ENCODE data around the gene SETBP1.

SETBP1 gene

DNA sequence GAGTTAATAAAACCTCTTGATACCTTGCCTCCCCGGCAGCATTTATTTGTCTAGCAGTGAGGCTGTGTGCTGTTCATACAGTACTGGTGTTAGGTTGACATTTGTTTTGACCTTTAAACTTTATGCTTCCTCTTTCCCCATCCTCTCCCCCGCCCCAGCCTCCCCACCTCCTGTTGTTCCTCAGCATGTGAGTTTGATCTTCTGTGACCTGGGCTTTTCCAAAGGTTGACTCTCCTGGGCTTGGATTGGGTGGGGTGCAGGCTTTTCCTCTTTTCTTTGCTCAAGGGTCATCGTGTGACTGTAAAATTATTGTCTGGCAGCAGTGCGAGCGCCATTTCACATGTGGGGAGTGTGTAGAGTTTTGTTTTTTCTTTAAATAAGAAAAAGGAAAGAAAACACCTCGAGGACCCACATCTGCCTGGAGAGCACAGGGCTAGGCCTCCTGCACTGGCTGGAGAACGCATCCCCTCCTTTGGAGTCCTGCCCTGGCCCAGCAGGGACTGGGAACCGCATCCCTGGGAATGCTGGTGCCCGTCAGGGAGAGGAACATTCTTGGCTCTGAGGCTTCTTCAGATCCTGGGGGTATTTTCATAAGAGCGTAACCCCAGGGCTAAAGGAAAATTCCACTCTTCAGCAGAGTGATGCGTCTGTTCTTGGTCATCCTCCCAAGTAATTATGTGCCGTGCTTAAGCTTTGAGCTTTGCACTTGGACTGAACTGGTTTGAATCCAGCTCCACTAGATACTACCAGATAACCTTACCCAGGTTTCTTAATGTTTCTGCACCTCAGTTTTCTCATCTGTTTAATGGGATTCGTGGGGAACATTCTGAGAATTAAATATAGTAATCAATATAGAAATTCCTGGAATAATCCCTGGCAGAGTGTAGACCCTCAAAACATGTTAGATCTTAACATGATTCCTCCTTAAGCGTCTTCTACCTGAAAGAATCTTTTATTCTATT is 91.5 kb downstream of the SETBP1 start:
- Histone ChIP-seq H3K9ac (ENCODE audit: low read length) (no peak overlapping the region), H3K36me3 (ENCODE audit: control insufficient read depth, low read depth, low read length) (no peaks in the 10 kb centered on the region), H3K4me3 (ENCODE audit: low read length) (no peak overlapping the region), H3K27me3 (ENCODE audit: control insufficient read depth, insufficient read depth, low read length) (no peaks in the 10 kb centered on the region), H3K9me3 (ENCODE audit: control insufficient read depth, low read depth, low read length) (no peaks in the 10 kb centered on the region), H3K27ac (ENCODE audit: low read length) (no peak overlapping the region), H3K4me1 (ENCODE audit: control insufficient read depth, low read depth, low read length) (peaks cover 3% of the 10 kb centered on the region)

DNA sequence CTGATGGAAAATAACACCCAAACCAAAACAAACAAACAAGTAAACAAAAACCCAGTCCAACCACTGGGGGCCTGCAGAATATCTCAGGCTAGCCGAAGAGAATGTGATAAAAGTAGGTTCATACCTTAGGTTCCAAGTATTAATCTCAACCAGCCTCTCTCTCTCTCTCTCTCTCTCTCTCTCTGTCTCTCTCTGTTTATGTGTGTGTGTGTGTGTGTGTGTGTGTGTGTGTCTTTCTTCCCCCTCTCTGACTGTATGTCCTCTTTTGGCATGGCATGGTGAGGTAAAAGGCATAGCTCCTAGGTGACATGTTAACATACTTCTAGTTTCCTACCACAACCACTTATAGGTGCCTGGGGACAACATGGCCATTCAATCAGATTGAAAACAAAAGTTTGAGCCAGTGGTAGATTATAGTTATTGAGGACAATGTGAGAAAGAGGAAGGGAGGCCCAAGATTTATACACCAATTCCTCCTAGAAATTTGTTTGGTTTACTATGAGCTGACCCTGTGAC is 93.0 kb downstream of the SETBP1 start:
- Histone ChIP-seq H3K4me1 (ENCODE audit: control insufficient read depth, low read depth, low read length) (peaks cover 5% of the 10 kb centered on the region), H3K27ac (ENCODE audit: low read length) (no peak overlapping the region), H3K27me3 (ENCODE audit: control insufficient read depth, insufficient read depth, low read length) (no peaks in the 10 kb centered on the region), H3K4me3 (ENCODE audit: low read length) (no peak overlapping the region), H3K36me3 (ENCODE audit: control insufficient read depth, low read depth, low read length) (no peaks in the 10 kb centered on the region), H3K9ac (ENCODE audit: low read length) (no peak overlapping the region), H3K9me3 (ENCODE audit: control insufficient read depth, low read depth, low read length) (no peaks in the 10 kb centered on the region)

DNA sequence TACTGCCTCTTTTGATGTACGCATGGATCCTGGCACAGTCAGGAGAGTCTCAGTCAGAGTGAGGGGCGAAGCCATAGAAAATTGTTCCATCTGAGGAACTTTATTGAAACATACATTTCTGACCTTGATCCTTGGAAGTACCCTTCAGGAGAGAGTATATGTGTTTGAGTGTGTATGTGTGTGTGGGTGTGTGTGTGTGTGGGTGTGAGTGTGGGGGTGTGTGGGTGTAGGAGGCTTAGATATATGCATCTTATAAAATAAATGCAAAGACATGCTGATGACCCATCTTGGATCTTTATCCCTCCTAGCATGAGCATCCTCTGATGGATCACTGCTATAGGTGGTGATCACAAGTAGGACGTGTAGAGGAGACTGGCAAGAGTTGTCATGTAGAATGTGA is 93.5 kb downstream of the SETBP1 start:
- Histone ChIP-seq H3K36me3 (ENCODE audit: control insufficient read depth, low read depth, low read length) (no peaks in the 10 kb centered on the region), H3K27me3 (ENCODE audit: control insufficient read depth, insufficient read depth, low read length) (no peaks in the 10 kb centered on the region), H3K4me1 (ENCODE audit: control insufficient read depth, low read depth, low read length) (peaks cover 5% of the 10 kb centered on the region), H3K9me3 (ENCODE audit: control insufficient read depth, low read depth, low read length) (no peaks in the 10 kb centered on the region), H3K4me3 (ENCODE audit: low read length) (no peak overlapping the region), H3K9ac (ENCODE audit: low read length) (no peak overlapping the region), H3K27ac (ENCODE audit: low read length) (no peak overlapping the region)

DNA sequence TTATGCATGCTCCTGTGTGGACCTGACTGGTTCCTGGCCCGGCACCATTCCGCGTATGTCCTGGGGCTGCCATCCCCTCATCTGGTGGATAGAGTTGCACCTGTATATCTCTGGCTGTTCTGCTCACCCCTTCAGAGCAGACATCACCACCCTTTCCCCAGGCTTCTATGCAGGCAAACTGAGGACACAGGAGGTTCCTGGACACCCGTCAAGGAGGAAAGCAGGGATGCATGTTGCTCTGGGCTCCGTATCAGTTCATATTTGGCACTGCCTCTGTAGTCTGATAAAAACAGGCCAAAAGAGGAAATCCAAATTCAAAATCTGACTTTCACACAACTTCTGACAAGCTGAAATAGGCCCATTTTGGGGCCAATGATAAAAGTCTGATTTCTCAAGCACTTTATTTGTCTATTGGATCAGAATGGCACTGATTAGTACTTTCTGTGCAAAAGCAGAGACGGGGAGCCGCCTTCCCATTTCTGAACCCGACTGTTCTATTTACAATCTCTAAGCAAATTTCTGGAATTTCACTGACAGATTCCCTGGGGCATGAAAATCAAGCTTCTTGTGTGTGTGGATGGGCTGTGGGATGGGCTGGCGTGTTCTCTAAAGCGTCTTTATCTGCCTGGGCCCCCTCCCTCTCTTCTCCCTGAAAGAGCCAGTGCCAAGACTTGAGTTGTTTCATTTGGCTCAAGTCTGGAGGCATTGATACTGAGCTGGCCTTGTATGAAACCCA is 96.9 kb downstream of the SETBP1 start:
- Histone ChIP-seq H3K4me3 (ENCODE audit: low read length) (no peak overlapping the region), H3K27me3 (ENCODE audit: control insufficient read depth, insufficient read depth, low read length) (no peaks in the 10 kb centered on the region), H3K9me3 (ENCODE audit: control insufficient read depth, low read depth, low read length) (no peaks in the 10 kb centered on the region), H3K4me1 (ENCODE audit: control insufficient read depth, low read depth, low read length) (peaks cover 11% of the 10 kb centered on the region), H3K9ac (ENCODE audit: low read length) (no peak overlapping the region), H3K36me3 (ENCODE audit: control insufficient read depth, low read depth, low read length) (no peaks in the 10 kb centered on the region), H3K27ac (ENCODE audit: low read length) (no peak overlapping the region)

GRCh38 chr18:44778788-44779187 is 98.1 kb downstream of the SETBP1 start:
- Histone ChIP-seq H3K4me3 (ENCODE audit: low read length) (no peak overlapping the region), H3K9me3 (ENCODE audit: control insufficient read depth, low read depth, low read length) (no peaks in the 10 kb centered on the region), H3K9ac (ENCODE audit: low read length) (no peak overlapping the region), H3K27me3 (ENCODE audit: control insufficient read depth, insufficient read depth, low read length) (no peaks in the 10 kb centered on the region), H3K36me3 (ENCODE audit: control insufficient read depth, low read depth, low read length) (no peaks in the 10 kb centered on the region), H3K4me1 (ENCODE audit: control insufficient read depth, low read depth, low read length) (peaks cover 11% of the 10 kb centered on the region), H3K27ac (ENCODE audit: low read length) (no peak overlapping the region)

- Histone ChIP-seq H3K4me1 (ENCODE audit: control insufficient read depth, low read depth, low read length) (peaks cover 11% of the 10 kb centered on the region), H3K9ac (ENCODE audit: low read length) (no peak overlapping the region), H3K27ac (ENCODE audit: low read length) (no peak overlapping the region), H3K27me3 (ENCODE audit: control insufficient read depth, insufficient read depth, low read length) (no peaks in the 10 kb centered on the region), H3K36me3 (ENCODE audit: control insufficient read depth, low read depth, low read length) (no peaks in the 10 kb centered on the region), H3K9me3 (ENCODE audit: control insufficient read depth, low read depth, low read length) (no peaks in the 10 kb centered on the region), H3K4me3 (ENCODE audit: low read length) (no peak overlapping the region)
Measured at GRCh38 chr18:44779753-44780292, 99.1 kb downstream of the SETBP1 start.

DNA sequence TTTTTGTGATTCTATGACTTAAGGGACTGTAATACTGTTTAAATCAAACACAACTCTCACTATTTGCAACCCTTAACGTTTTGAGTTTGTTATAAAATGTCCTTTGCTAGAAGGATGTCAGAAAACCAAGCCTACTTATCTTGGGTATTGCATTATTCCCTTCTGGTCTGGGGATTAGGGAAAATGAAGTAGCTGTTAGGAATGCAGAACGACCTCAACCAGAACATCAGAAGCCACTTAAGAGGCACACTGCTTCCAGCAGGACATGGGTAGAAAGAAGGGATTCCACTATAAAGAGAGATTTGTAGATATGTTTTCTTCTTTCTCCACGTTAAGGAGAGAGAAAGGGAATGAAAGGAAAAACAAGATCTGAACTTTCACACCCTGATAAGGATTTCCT is 101.2 kb downstream of the SETBP1 start:
- no peaks in the 10 kb centered on the region for H3K36me3 ChIP-seq (ENCODE audit: control insufficient read depth, low read depth, low read length)
- no peak overlapping the region for H3K9ac ChIP-seq (ENCODE audit: low read length)
- peaks cover 11% of the 10 kb centered on the region for H3K4me1 ChIP-seq (ENCODE audit: control insufficient read depth, low read depth, low read length)
- no peaks in the 10 kb centered on the region for H3K9me3 ChIP-seq (ENCODE audit: control insufficient read depth, low read depth, low read length)
- H3K27me3 ChIP-seq (ENCODE audit: control insufficient read depth, insufficient read depth, low read length), result no peaks in the 10 kb centered on the region
- no peak overlapping the region for H3K4me3 ChIP-seq (ENCODE audit: low read length)
- H3K27ac ChIP-seq (ENCODE audit: low read length), result no peak overlapping the region

GRCh38 chr18:44782617-44783016 is 101.9 kb downstream of the SETBP1 start:
- H3K4me3 ChIP-seq (ENCODE audit: low read length), result no peak overlapping the region
- no peaks in the 10 kb centered on the region for H3K36me3 ChIP-seq (ENCODE audit: control insufficient read depth, low read depth, low read length)
- H3K9me3 ChIP-seq (ENCODE audit: control insufficient read depth, low read depth, low read length), result no peaks in the 10 kb centered on the region
- peaks cover 11% of the 10 kb centered on the region for H3K4me1 ChIP-seq (ENCODE audit: control insufficient read depth, low read depth, low read length)
- no peak overlapping the region for H3K9ac ChIP-seq (ENCODE audit: low read length)
- H3K27me3 ChIP-seq (ENCODE audit: control insufficient read depth, insufficient read depth, low read length), result no peaks in the 10 kb centered on the region
- no peak overlapping the region for H3K27ac ChIP-seq (ENCODE audit: low read length)

DNA sequence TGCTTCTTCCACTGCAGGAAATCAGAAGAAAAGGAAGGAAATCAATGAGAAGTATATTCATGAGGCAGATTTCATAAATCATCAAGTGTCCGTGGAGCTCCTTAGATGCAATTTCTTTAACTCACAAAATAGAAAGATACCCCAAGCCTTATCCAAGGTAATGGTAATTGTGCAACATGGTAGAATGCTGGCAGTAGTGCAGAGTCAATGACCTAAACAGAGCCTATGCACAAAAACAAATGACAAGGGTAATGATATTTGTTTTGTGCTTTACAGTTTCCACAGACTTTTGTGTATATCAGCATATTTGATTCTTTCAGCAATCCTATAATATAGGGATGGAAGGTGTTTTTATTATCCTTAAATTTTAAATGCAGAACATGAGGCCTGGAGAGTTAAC is 102.7 kb downstream of the SETBP1 start:
- Histone ChIP-seq H3K9me3 (ENCODE audit: control insufficient read depth, low read depth, low read length) (no peaks in the 10 kb centered on the region), H3K36me3 (ENCODE audit: control insufficient read depth, low read depth, low read length) (no peaks in the 10 kb centered on the region), H3K27ac (ENCODE audit: low read length) (no peak overlapping the region), H3K4me3 (ENCODE audit: low read length) (no peak overlapping the region), H3K4me1 (ENCODE audit: control insufficient read depth, low read depth, low read length) (peaks cover 8% of the 10 kb centered on the region), H3K9ac (ENCODE audit: low read length) (no peak overlapping the region), H3K27me3 (ENCODE audit: control insufficient read depth, insufficient read depth, low read length) (no peaks in the 10 kb centered on the region)

- Histone ChIP-seq H3K27me3 (ENCODE audit: control insufficient read depth, insufficient read depth, low read length) (no peaks in the 10 kb centered on the region), H3K9me3 (ENCODE audit: control insufficient read depth, low read depth, low read length) (no peaks in the 10 kb centered on the region), H3K36me3 (ENCODE audit: control insufficient read depth, low read depth, low read length) (no peaks in the 10 kb centered on the region), H3K4me1 (ENCODE audit: control insufficient read depth, low read depth, low read length) (peaks cover 6% of the 10 kb centered on the region), H3K27ac (ENCODE audit: low read length) (no peak overlapping the region), H3K9ac (ENCODE audit: low read length) (no peak overlapping the region), H3K4me3 (ENCODE audit: low read length) (no peak overlapping the region)
Measured at GRCh38 chr18:44786257-44786656, 105.6 kb downstream of the SETBP1 start.

DNA sequence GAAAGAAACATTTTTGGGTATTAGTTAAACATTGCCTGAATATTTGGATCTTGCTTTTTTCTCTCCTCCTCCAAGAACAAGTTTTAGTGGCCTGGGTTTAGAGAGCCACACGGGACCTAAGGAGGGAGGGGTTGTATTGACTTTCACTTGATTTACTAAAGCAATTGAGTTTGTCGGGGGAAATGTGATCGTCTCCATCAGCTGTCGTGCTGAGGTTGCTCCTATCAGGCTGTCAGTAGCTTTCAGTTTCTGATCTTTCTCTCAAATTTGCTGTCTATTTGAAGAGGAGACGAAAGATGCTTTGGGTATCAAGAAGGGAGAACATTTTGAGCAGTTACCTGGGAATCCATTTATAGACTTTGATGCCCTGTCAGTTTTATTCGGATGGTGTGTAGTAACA is 106.0 kb downstream of the SETBP1 start:
- H3K4me1 ChIP-seq (ENCODE audit: control insufficient read depth, low read depth, low read length), result peaks cover 5% of the 10 kb centered on the region
- H3K9ac ChIP-seq (ENCODE audit: low read length), result no peak overlapping the region
- no peak overlapping the region for H3K4me3 ChIP-seq (ENCODE audit: low read length)

More for the DNA sequence above, 106.0 kb downstream of the SETBP1 start:
- H3K27me3 ChIP-seq (ENCODE audit: control insufficient read depth, insufficient read depth, low read length), result no peaks in the 10 kb centered on the region
- H3K27ac ChIP-seq (ENCODE audit: low read length), result no peak overlapping the region
- H3K9me3 ChIP-seq (ENCODE audit: control insufficient read depth, low read depth, low read length), result no peaks in the 10 kb centered on the region
- H3K36me3 ChIP-seq (ENCODE audit: control insufficient read depth, low read depth, low read length), result no peaks in the 10 kb centered on the region

Measured in iPS-18a (cell line).